VCaP (cell line): ENCODE measurements around the gene ACTL7A.

Experiments used
- H3K27ac ChIP-seq: fragments of 450-650 bp; 2 replicates; pipeline ENCODE4 v1.5.1; 2017
- TF ChIP-seq, protein P1 (sequence below): fragments of 450-650 bp; conservative IDR thresholded peaks from 2 replicates; pipeline ENCODE4 v1.5.1; 2017; ENCODE audit warnings: mild to moderate bottlenecking, moderate library complexity

Gene ACTL7A

GRCh38 chr9:108857572-108857971 lies 4.5 kb upstream of the ACTL7A start:
- TF ChIP-seq, protein P1, sequence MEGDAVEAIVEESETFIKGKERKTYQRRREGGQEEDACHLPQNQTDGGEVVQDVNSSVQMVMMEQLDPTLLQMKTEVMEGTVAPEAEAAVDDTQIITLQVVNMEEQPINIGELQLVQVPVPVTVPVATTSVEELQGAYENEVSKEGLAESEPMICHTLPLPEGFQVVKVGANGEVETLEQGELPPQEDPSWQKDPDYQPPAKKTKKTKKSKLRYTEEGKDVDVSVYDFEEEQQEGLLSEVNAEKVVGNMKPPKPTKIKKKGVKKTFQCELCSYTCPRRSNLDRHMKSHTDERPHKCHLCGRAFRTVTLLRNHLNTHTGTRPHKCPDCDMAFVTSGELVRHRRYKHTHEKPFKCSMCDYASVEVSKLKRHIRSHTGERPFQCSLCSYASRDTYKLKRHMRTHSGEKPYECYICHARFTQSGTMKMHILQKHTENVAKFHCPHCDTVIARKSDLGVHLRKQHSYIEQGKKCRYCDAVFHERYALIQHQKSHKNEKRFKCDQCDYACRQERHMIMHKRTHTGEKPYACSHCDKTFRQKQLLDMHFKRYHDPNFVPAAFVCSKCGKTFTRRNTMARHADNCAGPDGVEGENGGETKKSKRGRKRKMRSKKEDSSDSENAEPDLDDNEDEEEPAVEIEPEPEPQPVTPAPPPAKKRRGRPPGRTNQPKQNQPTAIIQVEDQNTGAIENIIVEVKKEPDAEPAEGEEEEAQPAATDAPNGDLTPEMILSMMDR: no peak

GRCh38 chr9:108859459-108860114 lies 2.5 kb upstream of the ACTL7A start:
- TF ChIP-seq, protein P1: no peak

More at GRCh38 chr9:108857572-108857971, 4.5 kb upstream of the ACTL7A start:
- H3K27ac ChIP-seq: no peak overlapping the region

DNA sequence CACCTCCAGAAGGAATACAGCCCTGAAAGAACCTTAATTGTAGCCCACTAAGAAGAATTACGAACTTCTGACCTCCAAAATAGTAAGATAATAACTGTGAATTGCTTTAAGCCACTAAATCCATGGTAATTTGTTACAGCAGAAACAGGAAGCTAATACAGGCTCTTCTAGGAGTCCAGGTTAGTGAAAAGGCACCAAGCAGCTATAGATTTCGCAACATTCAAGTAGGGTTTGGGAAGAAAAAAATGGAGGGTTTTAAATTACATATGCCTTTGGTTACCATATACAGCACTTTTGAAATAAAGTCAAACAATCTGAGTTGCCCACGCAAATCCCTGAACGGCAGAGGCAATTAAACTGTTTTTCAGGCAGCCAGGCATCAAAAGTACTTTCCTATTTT lies 1.7 kb upstream of the ACTL7A start:
- TF ChIP-seq, protein P1: no peak
- H3K27ac ChIP-seq: no peak overlapping the region

More at GRCh38 chr9:108859459-108860114, 2.5 kb upstream of the ACTL7A start:
- H3K27ac ChIP-seq: no peak overlapping the region

GRCh38 chr9:108860764-108861163 lies 1.3 kb upstream of the ACTL7A start:
- TF ChIP-seq, protein P1: no peak
- no peak overlapping the region for H3K27ac ChIP-seq

DNA sequence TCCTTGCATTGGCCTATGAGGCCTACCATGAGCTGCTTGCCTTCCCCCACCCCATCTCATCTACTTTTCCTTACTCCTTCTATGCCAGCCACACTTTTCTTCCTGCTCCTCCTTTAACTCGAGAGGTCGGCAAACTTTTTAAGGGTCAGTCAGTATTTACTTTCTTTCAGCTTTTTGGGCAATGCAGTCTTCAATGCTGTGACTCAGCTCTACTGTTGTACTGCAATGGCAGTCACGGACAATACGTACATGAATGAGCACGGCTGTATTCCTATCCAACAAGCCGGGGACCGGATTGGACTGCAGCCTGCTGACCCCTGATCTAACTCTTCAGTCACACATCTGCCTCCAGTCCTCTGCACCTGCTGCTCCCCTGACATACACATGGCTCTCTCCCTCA lies 602 bp upstream of the ACTL7A start:
- TF ChIP-seq, protein P1: no peak
- no peak overlapping the region for H3K27ac ChIP-seq

GRCh38 chr9:108863891-108864290 lies 1.8 kb downstream of the ACTL7A start:
- TF ChIP-seq, protein P1: no peak
- no peak overlapping the region for H3K27ac ChIP-seq

DNA sequence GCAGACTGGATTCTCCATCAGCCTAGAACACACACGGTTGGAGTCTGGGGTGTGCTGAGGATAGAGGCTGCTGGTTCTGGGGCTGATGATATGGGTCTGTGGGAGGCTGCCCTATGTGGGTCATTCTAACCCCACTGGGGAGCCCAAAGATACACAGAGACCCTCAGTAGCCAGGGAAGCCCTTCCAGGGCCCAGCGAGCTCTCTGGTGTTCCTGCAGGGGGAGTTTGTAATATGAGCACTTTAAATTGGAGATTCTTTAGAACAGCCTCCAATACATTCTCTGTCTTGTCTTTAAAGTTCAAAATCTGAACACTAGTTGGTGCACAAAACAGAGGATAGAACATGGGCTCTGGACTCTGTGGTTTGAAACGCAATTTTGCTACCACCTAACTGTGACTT lies 2.4 kb downstream of the ACTL7A start:
- TF ChIP-seq, protein P1: peak; percentile 28; the same call in 1 of the 2 replicates
- no peak overlapping the region for H3K27ac ChIP-seq
